GM19372 (cell line): ENCODE measurements around the gene SEMA3A.
A peak's percentile ranks its signal among the peaks of the same experiment; 100 is the strongest.

Source experiments
- ATAC-seq: cut with Tn5 transposase; IDR thresholded peaks from one replicate; pipeline ENCODE4 v1.9.1; 2021; ENCODE audit warnings: mild to moderate bottlenecking, low read depth, moderate library complexity; ENCODE audit not compliant: unreplicated experiment

Gene SEMA3A

DNA sequence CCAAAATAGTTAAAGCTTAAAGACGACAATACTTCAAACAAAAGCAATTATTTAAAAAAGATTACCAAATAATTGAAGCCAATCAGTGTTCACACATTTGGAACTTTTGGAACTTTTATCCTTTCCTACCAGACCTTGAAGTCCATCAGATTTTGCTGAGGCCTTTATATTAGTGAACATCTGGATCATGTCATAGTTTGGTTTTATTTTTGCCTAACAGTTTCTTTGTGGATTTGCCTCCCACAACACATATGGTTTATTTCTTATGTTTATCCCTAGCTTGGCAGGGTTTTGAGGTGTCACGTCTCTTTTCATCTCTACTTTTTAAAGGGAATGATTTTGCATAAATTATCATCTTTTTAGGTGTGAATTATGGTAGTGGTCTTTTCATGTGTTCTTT, 242.4 kb downstream of the SEMA3A start:
- ATAC-seq, result no peak

DNA sequence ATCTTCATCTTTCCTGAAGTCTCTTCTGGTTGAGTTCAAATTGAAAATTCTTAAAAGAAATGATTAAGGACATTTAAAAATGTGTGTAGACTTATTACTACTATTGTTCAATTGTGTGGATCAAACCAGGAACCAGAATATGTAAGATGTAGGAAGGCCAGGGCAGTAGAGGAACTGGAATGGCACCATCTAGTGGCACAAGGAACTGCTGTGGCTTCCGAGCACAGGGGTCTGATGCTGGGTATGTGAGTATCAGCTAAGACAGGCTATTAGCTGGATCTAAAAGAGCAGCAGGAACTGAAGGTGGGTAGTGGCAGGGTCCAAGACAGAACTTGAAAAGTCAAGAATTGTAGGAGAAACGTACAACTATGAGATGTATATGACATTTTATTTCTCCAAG, 247.3 kb downstream of the SEMA3A start:
- ATAC-seq, result no peak

- no peak for ATAC-seq
Measured at GRCh38 chr7:83946801-83947200, 247.8 kb downstream of the SEMA3A start.

DNA sequence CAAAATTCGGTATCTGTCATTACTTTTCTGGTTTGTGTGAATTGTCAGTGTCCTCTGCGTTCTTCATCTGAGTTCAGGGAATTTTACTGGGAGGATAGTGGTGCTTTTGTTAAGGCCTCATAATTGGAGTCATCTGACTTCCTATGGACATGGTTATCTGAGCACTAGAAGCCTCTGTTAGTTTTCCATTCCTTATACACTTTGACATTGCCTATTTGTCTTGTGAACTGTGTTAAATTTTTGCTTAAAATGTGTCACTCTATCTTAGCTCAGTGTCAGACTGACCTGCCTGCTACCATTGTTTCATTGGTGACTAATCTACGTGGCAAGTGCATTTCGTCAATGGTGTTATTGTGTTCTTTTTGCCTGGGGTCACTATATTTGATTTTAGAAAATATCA, 253.3 kb downstream of the SEMA3A start:
- ATAC-seq, result no peak

DNA sequence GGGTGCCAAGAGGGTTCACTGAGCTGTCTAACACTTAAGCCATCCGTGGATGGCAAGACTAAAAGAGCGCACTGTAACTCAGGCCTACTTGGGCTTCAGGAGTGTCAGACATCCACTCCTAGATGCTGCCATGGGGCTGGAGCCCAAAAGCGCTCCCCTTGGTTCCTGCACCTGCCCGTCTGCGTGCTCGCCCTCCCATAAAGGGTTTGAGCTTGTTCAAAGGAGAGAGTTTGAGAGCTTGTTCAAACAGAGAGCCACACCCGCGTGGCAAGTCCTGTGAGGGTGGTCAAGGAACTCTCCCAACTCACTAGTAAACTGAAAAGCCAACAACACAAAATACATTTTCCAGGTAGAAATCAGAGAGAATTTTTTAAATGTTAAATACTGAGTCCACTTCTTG, 256.7 kb downstream of the SEMA3A start:
- no peak for ATAC-seq

GRCh38 chr7:83936056-83936708, 258.4 kb downstream of the SEMA3A start:
- ATAC-seq, result peak; percentile 67

- no peak for ATAC-seq
Measured at GRCh38 chr7:83934118-83934734, 260.4 kb downstream of the SEMA3A start.

- ATAC-seq, result no peak
Measured at GRCh38 chr7:83931968-83932367, 262.6 kb downstream of the SEMA3A start.

GRCh38 chr7:83930262-83930661, 264.3 kb downstream of the SEMA3A start:
- no peak for ATAC-seq

- ATAC-seq, result no peak
Measured at GRCh38 chr7:83925860-83926259, 268.7 kb downstream of the SEMA3A start.

DNA sequence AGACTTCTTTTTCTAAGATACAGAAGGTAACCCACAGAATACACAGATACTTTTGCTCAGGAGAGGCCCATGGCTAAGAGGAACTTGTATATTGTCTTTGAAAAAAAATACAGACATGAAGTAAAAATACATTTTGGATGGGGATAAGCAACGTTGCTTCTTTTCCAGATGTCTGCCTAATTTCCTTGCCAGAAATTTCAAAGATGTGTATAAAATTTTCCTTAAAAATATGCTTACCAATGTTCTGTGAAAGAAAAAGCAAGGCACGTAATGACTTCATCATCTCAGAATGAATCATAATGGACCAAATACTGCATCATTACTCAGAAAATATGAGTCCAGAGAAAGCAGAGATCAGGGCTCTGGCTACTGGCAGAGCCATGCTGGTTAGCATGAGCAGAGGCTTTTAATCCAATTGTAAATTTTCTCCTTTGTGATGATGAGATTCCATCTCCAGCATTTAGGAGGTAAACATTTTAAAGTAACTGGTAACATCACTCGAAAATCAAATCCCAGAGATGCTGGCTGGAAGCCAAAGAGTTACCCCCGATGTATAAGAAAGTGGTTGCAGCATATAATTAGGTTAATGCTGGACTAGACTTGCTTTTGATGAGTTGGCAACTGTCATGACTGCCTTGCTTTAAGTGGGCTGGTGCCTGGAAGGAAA, 272.5 kb downstream of the SEMA3A start:
- ATAC-seq, result no peak

DNA sequence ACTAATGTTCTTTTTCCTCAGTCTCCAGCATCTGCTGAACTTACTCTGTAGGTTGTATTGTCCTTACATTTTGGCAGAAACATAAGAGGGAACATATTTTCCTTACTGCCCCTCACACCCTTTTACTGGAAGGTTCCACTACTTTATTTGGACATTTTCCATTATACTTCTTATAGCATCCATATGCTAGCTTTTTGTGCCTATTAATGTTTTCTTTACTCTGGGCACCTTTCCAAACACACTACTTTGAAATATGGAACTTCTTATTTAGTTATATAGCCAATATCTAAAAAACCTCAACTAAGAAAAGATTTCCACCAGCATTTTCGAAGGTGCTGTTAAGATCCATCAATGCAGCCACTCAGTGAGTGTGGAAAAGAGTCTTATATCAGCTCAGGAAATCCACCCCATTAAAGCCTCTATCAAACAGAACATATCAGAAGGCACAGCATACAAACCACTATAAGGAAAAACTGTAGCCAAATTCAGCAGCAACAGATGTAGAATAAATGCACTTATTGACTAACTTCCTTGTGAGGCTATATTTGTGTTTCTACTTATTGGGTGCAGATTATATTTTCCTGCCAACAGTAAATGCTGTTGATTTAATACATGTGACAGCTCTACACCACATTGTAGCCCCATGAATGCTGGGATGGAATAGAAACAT, 273.2 kb downstream of the SEMA3A start:
- ATAC-seq, result no peak

GRCh38 chr7:83918142-83918541, 276.4 kb downstream of the SEMA3A start:
- ATAC-seq, result no peak

DNA sequence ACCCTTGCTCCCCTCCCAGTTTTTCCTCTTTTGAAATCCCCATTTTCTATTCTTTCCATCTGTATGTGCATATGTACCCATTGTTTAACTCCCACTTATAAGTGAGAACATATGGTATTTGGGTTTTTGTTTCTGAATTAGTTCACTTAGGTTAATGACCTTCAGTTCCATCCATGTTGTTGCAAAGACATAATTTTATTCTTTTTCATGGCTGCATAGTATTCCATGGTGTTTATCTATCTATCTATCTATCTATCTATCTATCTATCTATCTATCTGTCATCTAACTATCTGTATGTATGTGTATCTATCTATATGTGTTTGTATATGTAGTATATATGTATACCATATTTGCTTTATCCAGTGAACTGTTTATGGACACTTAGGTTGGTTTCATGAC, 281.4 kb downstream of the SEMA3A start:
- no peak for ATAC-seq

GRCh38 chr7:83908526-83908925, 286.1 kb downstream of the SEMA3A start:
- no peak for ATAC-seq
